Prostate gland (tissue), 2 donors: Measurements from ENCODE around the gene SAT1.

Experiments
- CTCF ChIP-seq, 4 experiments: fragments of 200-600 bp in 2 of 4; fragments of 450-650 bp in 2 of 4; sonication (generic) in 2 of 4; IDR thresholded peaks; 1 replicate in 3 of 4; 2 replicates in 1 of 4; pipeline ENCODE4 v1.5.1; 2016 to 2019; ENCODE audit warnings: antibody characterized with exemption in 4 of 4, mild to moderate bottlenecking in 2 of 4, moderate library complexity in 2 of 4
- POLR2AphosphoS5 ChIP-seq: sonication (generic); formaldehyde crosslinking; IDR thresholded peaks from one replicate; pipeline ENCODE4 v1.6.1; 2017; ENCODE audit warnings: antibody characterized with exemption

DNA sequence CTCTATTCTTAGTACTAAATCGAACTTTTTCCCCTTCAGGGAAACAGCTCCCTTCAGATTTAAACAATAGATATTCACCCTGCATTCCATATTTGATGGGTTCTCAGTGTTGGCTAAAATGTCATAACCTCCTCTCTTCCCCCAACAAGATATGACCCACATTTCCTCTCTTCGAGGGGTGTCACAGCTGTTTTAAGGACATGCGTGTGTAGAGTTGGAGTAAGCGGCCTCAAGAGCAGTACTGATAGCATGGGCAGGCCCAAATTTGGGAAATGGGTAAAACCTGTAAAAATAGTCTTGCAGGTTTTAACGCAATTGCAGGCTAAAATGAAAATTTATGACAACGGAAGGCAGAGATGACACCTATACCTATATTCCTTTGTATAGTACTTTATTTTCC lies 28.7 kb downstream of the SAT1 start:
- TF ChIP-seq CTCF (IDR thresholded peaks at IDR 0.05) = no peak
- no peak for TF ChIP-seq POLR2AphosphoS5
